Measurements from ENCODE around the gene RRAGC.

DNA sequence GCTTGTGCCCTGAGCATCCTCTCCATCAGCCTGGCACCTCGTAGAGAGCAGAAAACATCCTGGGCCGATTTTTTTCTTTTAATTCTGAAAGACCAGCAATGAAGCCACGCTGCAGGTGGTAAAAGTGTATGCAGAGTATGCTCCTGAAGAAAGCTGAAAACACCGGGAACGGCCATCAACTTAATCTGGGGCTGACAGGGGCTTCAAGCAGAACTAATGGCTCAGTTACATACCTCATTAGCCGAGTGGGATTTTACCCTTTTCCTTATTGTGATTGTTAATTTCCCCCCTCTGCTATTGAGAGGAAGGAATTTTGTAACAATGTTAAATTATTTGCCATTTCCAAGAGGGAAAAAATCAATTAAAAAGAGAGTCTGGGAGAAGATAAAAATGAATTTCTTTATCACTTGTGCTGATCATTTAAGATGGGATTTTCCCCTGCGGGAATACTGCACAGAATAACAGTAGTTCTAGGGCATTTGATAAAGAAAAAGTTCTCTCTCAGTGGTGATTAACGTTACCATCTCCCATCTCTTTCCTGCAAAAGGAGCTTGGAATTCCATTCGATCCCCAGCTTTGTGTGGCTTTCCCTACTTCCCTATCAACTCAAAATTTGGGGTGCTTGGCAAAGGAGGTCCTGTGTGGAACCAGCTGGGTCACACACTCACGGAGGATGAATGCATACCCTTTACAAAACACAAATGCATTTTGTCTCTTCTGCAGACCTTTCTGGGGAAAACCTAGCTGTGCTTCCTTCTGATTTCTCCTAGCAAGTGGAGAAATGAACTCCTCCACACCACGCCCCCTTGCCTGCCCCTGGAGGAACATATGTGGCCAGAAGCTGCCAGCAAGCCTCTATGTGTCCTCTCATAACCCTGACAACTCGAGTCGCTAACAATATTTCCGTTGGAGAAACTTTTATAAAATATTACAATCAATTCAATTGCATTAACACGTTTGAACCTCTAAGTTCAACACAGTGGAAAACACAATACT lies 70.9 kb downstream of the RRAGC start:
- TF ChIP-seq, protein P1, sequence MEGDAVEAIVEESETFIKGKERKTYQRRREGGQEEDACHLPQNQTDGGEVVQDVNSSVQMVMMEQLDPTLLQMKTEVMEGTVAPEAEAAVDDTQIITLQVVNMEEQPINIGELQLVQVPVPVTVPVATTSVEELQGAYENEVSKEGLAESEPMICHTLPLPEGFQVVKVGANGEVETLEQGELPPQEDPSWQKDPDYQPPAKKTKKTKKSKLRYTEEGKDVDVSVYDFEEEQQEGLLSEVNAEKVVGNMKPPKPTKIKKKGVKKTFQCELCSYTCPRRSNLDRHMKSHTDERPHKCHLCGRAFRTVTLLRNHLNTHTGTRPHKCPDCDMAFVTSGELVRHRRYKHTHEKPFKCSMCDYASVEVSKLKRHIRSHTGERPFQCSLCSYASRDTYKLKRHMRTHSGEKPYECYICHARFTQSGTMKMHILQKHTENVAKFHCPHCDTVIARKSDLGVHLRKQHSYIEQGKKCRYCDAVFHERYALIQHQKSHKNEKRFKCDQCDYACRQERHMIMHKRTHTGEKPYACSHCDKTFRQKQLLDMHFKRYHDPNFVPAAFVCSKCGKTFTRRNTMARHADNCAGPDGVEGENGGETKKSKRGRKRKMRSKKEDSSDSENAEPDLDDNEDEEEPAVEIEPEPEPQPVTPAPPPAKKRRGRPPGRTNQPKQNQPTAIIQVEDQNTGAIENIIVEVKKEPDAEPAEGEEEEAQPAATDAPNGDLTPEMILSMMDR (IDR thresholded peaks at IDR 0.05; ENCODE audit: borderline replicate concordance, extremely low read depth, low read length, poor library complexity, severe bottlenecking) = no peak
- TF ChIP-seq EZH2 (IDR thresholded peaks at IDR 0.05; ENCODE audit: borderline replicate concordance, low read depth, low read length, severe bottlenecking) = no peak

Measured in DND-41 (cell line).